ENCODE results near the gene KCNH2. TPM values are rescaled to one million over a fixed set of nuclear protein-coding genes. Genes with fewer than 3 reads are reported as not detected.

KCNH2 gene
- total and polyA plus RNA-seq, 2 of the 8 experiments (the other 6 are each of a cell fraction or from before 2014, with no cell fraction given) = 8.0 to 15.0 TPM

DNA sequence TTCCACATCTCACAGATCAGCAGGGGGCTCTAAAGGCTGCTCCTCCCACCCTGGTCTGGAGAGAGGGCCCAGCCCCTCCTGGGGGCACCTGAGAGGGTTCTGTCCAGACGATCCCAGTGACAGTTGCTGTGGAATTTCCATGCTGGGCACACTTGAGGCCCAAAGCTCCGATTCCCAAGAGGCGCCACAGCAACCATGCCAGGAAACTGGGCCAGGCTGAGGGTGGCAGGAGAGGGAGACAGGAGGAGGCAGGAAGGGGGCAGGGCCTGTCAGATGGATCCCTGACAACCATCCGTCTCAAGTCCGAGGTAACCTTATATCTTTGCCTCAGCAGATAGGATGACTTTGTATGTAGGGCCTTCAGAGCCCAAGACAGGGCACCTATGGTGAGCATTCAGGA lies 8.4 kb upstream of the KCNH2 start:
- Histone ChIP-seq H4K91ac (replicated peaks; ENCODE audit: insufficient read length, low read length) (no peak overlapping the region), H3K23me2 (ENCODE audit: low read depth, low read length) (no peaks in the 10 kb centered on the region), H2BK120ac (replicated peaks; ENCODE audit: low read depth, low read length) (no peak overlapping the region), H3K27me3 (replicated peaks in 1 of 4; ENCODE audit: control insufficient read depth in 3 of 4, extremely low read depth in 1 of 4, insufficient read depth in 3 of 4, low read length in 3 of 4) (peaks cover 0 to 6% (median 0%) of the 10 kb centered on the region in 4 experiments; a peak in 2 of 7 replicates), H3K79me2 (ENCODE audit: control insufficient read depth in 1 of 2, insufficient read depth in 2 of 2, low read length in 2 of 2) (no peaks in the 10 kb centered on the region), H2AFZ (ENCODE audit: low read length) (no peak overlapping the region), H3K56ac (replicated peaks; ENCODE audit: insufficient read length, low read depth, low read length) (no peak overlapping the region), H3K9ac (replicated peaks in 1 of 4; ENCODE audit: extremely low read depth in 1 of 4, low read depth in 3 of 4, low read length in 3 of 4) (no peak overlapping the region), H3K36me3 (ENCODE audit: control insufficient read depth in 2 of 4, insufficient read depth in 4 of 4, low read length in 3 of 4) (no peaks in the 10 kb centered on the region), H3K9me3 (ENCODE audit: insufficient read depth in 2 of 2, low read depth in 1 of 2, low read length in 1 of 2) (no peaks in the 10 kb centered on the region), H3K23ac (ENCODE audit: insufficient read length) (no peak overlapping the region), H2BK12ac (ENCODE audit: low read depth, low read length) (no peak overlapping the region), H3K79me1 (ENCODE audit: low read depth, low read length) (no peaks in the 10 kb centered on the region), H3K4me1 (replicated peaks in 1 of 4; ENCODE audit: control insufficient read depth in 3 of 4, insufficient read depth in 4 of 4, low read length in 3 of 4) (peaks cover under 1 to 8% (median 5%) of the 10 kb centered on the region in 4 experiments; a peak in 6 of 7 replicates), H2BK20ac (ENCODE audit: low read length) (no peak overlapping the region), H2AK5ac (ENCODE audit: low read depth, low read length) (no peak overlapping the region), H3K4ac (replicated peaks; ENCODE audit: insufficient read length, low read depth, low read length) (no peak overlapping the region), H2BK5ac (ENCODE audit: low read depth, low read length) (no peak overlapping the region), H2BK15ac (ENCODE audit: low read length) (no peak overlapping the region), H4K20me1 (replicated peaks in 1 of 2; ENCODE audit: control insufficient read depth in 1 of 2, insufficient read depth in 2 of 2, low read length in 2 of 2) (peaks cover 0 to 2% of the 10 kb centered on the region in 2 experiments), H3K4me2 (ENCODE audit: insufficient read depth in 1 of 2, low read depth in 2 of 2, low read length in 2 of 2) (no peak overlapping the region), H3K27ac (ENCODE audit: low read depth, low read length) (no peak overlapping the region), H3K4me3 (ENCODE audit: extremely low read depth in 1 of 4, insufficient read depth in 2 of 4, low read depth in 3 of 4, low read length in 4 of 4) (no peak overlapping the region), H3K14ac (ENCODE audit: insufficient read length) (no peak overlapping the region), H4K8ac (ENCODE audit: extremely low read depth, insufficient read depth, low read length) (no peak overlapping the region), H4K5ac (ENCODE audit: insufficient read length, low read depth, low read length) (no peak overlapping the region), H3K18ac (ENCODE audit: extremely low read depth, low read length) (no peak overlapping the region)
- WGBS, 2 experiments (ENCODE audit: extremely low coverage in 1 of 2, insufficient coverage in 1 of 2, insufficient read length in 1 of 2, insufficient replicate concordance in 2 of 2, low coverage in 1 of 2, low lambda C conversion rate in 2 of 2, missing lambda C conversion rate in 1 of 2) = 95% methylated on average over 4 of the region's 5 CpGs; no CpG with 5 or more reads in 1 of the 2 experiments
- POLR2A ChIA-PET (ENCODE audit: partially characterized antibody) = interaction anchor here (1.0 kb wide), 1 partner anchor 615 kb away, joined by 3 read pairs; no protein-coding TSS in a partner anchor
- FAIRE-seq = no peak
- CTCF ChIA-PET (ENCODE audit: partially characterized antibody) = interaction anchor here (0.6 to 27.0 kb wide), 24 partner anchors 8 to 555 kb away, joined by 3 to 797 read pairs (median 6); partner anchors contain the start of gene ATG9B
- no peak for DNase-seq (ENCODE audit: low read depth in 1 of 2, low spot score in 2 of 2)
- TF ChIP-seq, protein P1, sequence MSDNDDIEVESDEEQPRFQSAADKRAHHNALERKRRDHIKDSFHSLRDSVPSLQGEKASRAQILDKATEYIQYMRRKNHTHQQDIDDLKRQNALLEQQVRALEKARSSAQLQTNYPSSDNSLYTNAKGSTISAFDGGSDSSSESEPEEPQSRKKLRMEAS (IDR thresholded peaks at IDR 0.05) = no peak
- TF ChIP-seq CTBP2 (IDR thresholded peaks at IDR 0.05; ENCODE audit: borderline replicate concordance, insufficient read depth, insufficient read length, low read length) (no peak), SP4 (IDR thresholded peaks at IDR 0.05; ENCODE audit: low read length) (no peak), BACH1 (IDR thresholded peaks at IDR 0.05; ENCODE audit: low read length) (no peak), SP2 (IDR thresholded peaks at IDR 0.05; ENCODE audit: low read length) (no peak), GTF2F1 (IDR thresholded peaks at IDR 0.05; ENCODE audit: borderline replicate concordance, low read depth, low read length) (no peak), EGR1 (IDR thresholded peaks at IDR 0.05; ENCODE audit: borderline replicate concordance, low read depth, low read length) (no peak), RXRA (IDR thresholded peaks at IDR 0.05; ENCODE audit: insufficient read depth, low read depth, low read length) (no peak), RAD21 (IDR thresholded peaks at IDR 0.05 in 1 of 2, conservative IDR thresholded peaks at IDR 0.05 in 1 of 2; ENCODE audit: low read depth in 2 of 2, low read length in 2 of 2) (no peak), YY1 (IDR thresholded peaks at IDR 0.05; ENCODE audit: low read depth, low read length) (no peak), TCF12 (IDR thresholded peaks at IDR 0.05; ENCODE audit: low read depth, low read length) (no peak), POLR2A (IDR thresholded peaks at IDR 0.05; ENCODE audit: control extremely low read depth in 1 of 2, low read depth in 2 of 2, low read length in 2 of 2) (no peak)
- TF ChIP-seq, protein P2, sequence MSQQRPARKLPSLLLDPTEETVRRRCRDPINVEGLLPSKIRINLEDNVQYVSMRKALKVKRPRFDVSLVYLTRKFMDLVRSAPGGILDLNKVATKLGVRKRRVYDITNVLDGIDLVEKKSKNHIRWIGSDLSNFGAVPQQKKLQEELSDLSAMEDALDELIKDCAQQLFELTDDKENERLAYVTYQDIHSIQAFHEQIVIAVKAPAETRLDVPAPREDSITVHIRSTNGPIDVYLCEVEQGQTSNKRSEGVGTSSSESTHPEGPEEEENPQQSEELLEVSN (IDR thresholded peaks at IDR 0.05) = no peak

All from H1 (cell line).